ENCODE results near the gene CETP. TPM values are rescaled to one million over a fixed set of nuclear protein-coding genes. Genes with fewer than 3 reads are reported as not detected.

Gene CETP
- total and polyA plus RNA-seq, 7 donors = 0.36 to 2.1 (median 0.88) TPM; not detected in 3

DNA sequence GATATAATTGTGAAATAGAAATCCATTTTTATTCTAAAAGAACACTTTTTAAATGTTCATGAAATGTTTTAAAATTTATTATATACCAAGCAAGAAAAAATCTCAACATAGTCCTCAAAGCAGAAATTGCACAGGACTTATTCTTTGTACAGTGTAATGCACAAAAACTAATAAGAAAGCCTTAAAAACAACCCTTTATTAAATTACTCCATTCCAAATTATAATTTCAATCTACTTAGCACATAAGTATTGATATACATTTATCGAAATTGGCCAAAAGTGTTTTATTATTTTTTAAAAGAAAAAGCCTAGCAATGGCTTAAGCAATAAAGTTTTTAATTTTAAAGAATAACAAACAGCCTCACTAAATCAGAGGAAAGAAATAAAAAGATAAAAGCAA lies 46.7 kb downstream of the CETP start:
- DNase-seq = no peak
- TF ChIP-seq POLR2AphosphoS5 (IDR thresholded peaks at IDR 0.05) = no peak
- no peak for TF ChIP-seq EP300 (IDR thresholded peaks at IDR 0.05)
- TF ChIP-seq POLR2A (IDR thresholded peaks at IDR 0.05) = no peak
- TF ChIP-seq, protein P1, sequence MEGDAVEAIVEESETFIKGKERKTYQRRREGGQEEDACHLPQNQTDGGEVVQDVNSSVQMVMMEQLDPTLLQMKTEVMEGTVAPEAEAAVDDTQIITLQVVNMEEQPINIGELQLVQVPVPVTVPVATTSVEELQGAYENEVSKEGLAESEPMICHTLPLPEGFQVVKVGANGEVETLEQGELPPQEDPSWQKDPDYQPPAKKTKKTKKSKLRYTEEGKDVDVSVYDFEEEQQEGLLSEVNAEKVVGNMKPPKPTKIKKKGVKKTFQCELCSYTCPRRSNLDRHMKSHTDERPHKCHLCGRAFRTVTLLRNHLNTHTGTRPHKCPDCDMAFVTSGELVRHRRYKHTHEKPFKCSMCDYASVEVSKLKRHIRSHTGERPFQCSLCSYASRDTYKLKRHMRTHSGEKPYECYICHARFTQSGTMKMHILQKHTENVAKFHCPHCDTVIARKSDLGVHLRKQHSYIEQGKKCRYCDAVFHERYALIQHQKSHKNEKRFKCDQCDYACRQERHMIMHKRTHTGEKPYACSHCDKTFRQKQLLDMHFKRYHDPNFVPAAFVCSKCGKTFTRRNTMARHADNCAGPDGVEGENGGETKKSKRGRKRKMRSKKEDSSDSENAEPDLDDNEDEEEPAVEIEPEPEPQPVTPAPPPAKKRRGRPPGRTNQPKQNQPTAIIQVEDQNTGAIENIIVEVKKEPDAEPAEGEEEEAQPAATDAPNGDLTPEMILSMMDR (IDR thresholded peaks at IDR 0.05) = no peak
- Histone ChIP-seq H3K27ac (no peak overlapping the region), H3K4me3 (no peak overlapping the region), H3K4me1 (no peaks in the 10 kb centered on the region), H3K36me3 (peaks cover 0 to 14% (median 0%) of the 10 kb centered on the region in 4 donors), H3K27me3 (no peaks in the 10 kb centered on the region), H3K9me3 (no peaks in the 10 kb centered on the region)
- intact Hi-C loops (cut with DNase I) = no loop called here
- 95 to 98% methylated on average over 1 of the region's 1 CpG for WGBS, 2 donors

GRCh38 chr16:57009643-57010170 lies 48.0 kb downstream of the CETP start:
- DNase-seq = no peak
- no peak for TF ChIP-seq POLR2A (IDR thresholded peaks at IDR 0.05)
- TF ChIP-seq, protein P1 (IDR thresholded peaks at IDR 0.05) = no peak
- TF ChIP-seq EP300 (IDR thresholded peaks at IDR 0.05) = no peak
- TF ChIP-seq POLR2AphosphoS5 (IDR thresholded peaks at IDR 0.05) = no peak
- Histone ChIP-seq H3K27ac (no peak overlapping the region), H3K27me3 (no peaks in the 10 kb centered on the region), H3K4me3 (no peak overlapping the region), H3K9me3 (no peaks in the 10 kb centered on the region), H3K4me1 (no peaks in the 10 kb centered on the region), H3K36me3 (peaks cover 0 to 5% (median 0%) of the 10 kb centered on the region in 4 donors)
- intact Hi-C loops (cut with DNase I) = no loop called here
- 85 to 93% methylated on average over 2 of the region's 2 CpGs for WGBS, 2 donors

DNA sequence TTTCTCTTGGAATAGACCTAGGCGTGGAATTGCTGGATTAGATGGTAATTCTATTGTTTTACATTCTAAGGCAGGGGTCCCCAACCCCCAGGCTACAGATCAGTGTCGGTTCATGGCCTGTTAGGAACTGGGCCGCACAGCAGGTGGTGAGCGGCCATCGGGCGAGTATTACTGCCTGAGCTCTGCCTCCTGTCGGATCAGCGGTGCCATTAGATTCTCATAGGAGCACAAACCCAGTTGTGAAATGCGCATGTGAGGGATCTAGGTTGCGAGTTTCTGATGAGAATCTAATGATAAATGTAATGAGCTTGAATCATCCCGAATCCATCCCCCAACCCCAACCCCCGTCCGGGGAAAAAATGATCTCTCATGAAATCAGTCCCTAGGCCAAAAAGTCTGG lies 50.6 kb downstream of the CETP start:
- TF ChIP-seq, protein P1 (IDR thresholded peaks at IDR 0.05) = no peak
- TF ChIP-seq POLR2A (IDR thresholded peaks at IDR 0.05) (no peak), EP300 (IDR thresholded peaks at IDR 0.05) (no peak), POLR2AphosphoS5 (IDR thresholded peaks at IDR 0.05) (no peak)
- Histone ChIP-seq H3K27me3 (no peaks in the 10 kb centered on the region), H3K36me3 (peaks cover 0 to 5% (median 2%) of the 10 kb centered on the region in 4 donors), H3K4me3 (no peak overlapping the region), H3K27ac (no peak overlapping the region), H3K9me3 (no peaks in the 10 kb centered on the region), H3K4me1 (no peaks in the 10 kb centered on the region)
- WGBS, 2 donors = 94 to 96% methylated on average over 13 of the region's 13 CpGs
- DNase-seq = no peak
- intact Hi-C loops (cut with DNase I) = no loop called here

GRCh38 chr16:57013229-57013628 lies 51.5 kb downstream of the CETP start:
- H3K36me3 ChIP-seq = peaks cover 0 to 12% (median 7%) of the 10 kb centered on the region in 4 donors
- H3K4me1 ChIP-seq = no peaks in the 10 kb centered on the region
- no peaks in the 10 kb centered on the region for H3K9me3 ChIP-seq
- WGBS, 2 donors = 79 to 90% methylated on average over 2 of the region's 2 CpGs
- no peak overlapping the region for H3K4me3 ChIP-seq
- no peaks in the 10 kb centered on the region for H3K27me3 ChIP-seq
- intact Hi-C loops (cut with DNase I) = no loop called here
- TF ChIP-seq EP300 (IDR thresholded peaks at IDR 0.05) (no peak), POLR2AphosphoS5 (IDR thresholded peaks at IDR 0.05) (no peak), POLR2A (IDR thresholded peaks at IDR 0.05) (no peak)
- TF ChIP-seq, protein P1 (IDR thresholded peaks at IDR 0.05) = no peak
- no peak overlapping the region for H3K27ac ChIP-seq
- no peak for DNase-seq

GRCh38 chr16:57013902-57014301 lies 52.2 kb downstream of the CETP start:
- intact Hi-C loops (cut with DNase I) = no loop called here
- no peaks in the 10 kb centered on the region for H3K9me3 ChIP-seq
- no peak for TF ChIP-seq EP300 (IDR thresholded peaks at IDR 0.05)
- TF ChIP-seq POLR2A (IDR thresholded peaks at IDR 0.05) = no peak
- no peak for TF ChIP-seq POLR2AphosphoS5 (IDR thresholded peaks at IDR 0.05)
- TF ChIP-seq, protein P1 (IDR thresholded peaks at IDR 0.05) = no peak
- 65 to 94% methylated on average over 2 of the region's 2 CpGs for WGBS, 2 donors
- no peaks in the 10 kb centered on the region for H3K4me1 ChIP-seq
- H3K4me3 ChIP-seq = no peak overlapping the region
- H3K27ac ChIP-seq = peak overlapping the region in 3 of 4 donors; percentile 8 to 32 (median 29)
- no peaks in the 10 kb centered on the region for H3K27me3 ChIP-seq
- no peak for DNase-seq
- H3K36me3 ChIP-seq = peaks cover 0 to 17% (median 13%) of the 10 kb centered on the region in 4 donors

Measured in sigmoid colon (tissue), 7 donors.